Amygdala (tissue), 56 donors: ENCODE results near the gene MSH2.

Experiments
- DNase-seq, 56 donors: peaks; one replicate each; lab custom pipeline; 2025; lab: John Stamatoyannopoulos, UW

MSH2 gene

DNA sequence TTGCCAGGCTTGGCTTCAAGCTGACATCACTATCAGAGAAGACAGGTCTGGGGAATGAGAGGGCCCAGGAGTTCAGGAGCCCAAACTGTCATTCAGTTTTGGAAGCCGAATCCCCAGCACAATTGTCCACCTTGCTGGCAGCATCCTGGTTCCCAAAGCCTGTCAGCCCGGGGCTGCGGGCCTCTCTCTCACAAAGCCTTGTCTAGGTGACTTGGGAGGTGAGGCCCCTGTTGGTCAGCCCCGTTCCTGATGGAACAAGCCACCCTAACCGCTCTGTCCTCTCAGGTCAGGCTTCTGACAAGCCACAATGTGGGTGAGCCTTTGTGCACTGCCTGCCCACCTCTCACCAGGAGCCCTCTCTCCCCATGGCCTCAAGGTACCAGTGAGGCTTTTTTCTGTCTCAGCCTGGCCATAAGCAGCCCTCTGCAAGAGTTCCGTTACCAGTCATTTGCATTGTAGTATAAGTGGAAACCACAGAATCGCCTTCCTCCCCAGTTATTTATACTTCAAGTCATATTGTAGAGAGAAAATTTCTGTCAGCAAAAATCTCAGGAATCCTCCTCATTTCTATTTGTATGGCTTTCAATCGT lies 100.6 kb downstream of the MSH2 start:
- DNase-seq: no peak

DNA sequence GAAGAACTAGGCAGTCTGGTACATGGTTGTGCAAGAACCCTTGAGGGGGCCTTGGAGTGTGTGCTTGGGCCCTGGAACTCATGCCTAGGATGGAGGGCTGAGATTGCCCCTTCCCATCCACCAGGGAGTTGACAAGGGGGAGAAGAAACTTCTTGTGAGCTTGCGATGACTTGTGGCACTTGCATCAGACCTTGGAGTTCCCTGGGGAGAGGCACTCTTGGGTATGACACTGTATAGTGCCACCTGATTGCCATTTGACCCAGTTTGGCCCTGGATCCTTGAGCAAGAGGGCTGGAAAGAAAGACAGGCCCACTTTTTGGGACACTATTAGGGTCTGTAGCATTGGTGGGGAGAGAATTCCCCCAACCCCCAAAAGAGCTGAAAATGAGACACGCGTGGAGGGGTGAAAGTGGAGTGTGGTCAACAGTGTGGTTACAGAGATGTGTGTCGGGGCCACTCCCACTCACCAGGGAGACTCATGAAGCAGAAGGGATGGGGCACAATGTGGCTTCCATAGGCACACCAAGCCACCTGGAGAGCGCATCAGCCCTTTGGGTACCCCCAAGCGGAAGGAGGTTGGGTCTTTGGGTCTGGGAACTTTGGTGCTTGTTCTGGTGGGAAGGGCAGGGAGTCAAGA lies 101.3 kb downstream of the MSH2 start:
- no peak for DNase-seq

DNA sequence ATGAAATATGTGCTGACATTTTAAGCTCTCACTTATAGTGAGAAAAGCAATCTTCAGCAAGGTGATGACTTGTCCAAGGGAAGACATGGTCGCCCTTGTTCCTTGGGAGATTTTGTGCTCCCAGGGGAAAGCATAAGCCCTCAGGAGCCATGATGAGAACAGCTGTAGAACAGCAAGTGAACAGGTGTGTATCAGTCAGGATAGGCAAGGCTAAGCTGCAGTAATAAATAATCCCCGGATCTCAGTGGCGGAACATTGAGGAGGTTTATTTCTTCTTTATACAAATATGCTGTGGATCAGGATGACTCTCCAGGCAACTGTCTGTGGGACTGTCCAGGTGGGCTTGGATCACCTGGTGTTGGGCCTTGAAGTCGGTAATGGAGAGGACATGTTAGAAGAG lies 103.1 kb downstream of the MSH2 start:
- no peak for DNase-seq

DNA sequence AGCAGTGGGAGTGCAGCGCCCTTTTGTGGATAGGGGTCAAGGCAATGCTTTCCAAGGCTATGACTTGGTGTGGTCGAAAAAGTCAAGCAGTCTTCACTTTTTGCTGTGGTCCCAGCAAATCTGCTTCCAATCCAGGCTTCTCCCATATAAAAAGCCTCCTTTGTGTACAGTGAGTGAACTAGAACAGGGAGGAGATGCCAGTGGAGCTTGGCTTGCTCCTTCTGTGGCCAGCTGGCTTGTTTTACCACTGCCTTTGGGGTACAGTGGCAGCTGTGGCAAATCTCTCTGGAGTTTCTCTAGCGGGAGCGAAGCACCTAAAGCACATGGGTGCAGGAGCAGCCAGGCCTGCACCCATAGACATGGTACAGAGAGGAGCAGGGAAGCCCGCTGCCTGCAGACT lies 103.5 kb downstream of the MSH2 start:
- peak in 10 of 56 donors; percentile 14 to 34 (median 18) for DNase-seq

DNA sequence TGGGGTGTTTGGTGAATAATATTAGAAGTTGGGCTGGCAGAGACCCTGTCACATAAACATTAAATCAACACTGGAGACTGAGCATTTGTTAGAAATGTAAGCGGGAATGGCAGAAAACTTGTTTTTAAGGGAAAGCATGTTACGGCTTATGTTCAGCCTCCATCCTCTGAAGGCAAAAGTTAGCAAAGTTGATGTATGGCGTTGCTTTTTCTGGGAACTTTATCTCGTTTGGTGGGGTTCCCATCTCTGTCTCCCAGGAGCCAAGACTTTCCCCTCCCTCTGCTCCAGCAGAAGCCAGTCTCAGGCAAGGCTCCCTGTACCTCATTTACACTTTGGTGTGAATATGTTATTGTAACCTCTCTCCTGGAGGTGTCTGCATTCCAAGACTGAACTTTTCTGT lies 105.1 kb downstream of the MSH2 start:
- no peak for DNase-seq

DNA sequence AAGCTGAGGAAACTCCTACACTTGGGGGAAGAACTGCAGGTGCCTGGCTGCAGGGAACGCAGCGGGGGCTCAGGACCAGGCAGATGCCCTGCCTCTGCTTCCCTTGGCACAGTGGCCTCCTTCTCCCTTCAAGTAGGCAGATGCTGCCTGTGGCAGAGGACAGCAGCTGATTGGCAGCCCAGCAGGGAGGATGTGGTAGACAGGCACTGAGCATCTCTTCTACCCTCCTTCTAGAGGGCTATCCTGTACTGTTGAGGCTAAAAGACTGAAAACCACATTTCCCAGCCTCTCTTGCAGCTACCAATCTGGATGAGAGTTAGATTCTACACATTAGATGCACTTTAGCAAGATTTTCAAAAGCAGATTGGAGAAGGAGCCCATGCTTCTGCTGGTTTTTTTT lies 105.7 kb downstream of the MSH2 start:
- DNase-seq: no peak

DNA sequence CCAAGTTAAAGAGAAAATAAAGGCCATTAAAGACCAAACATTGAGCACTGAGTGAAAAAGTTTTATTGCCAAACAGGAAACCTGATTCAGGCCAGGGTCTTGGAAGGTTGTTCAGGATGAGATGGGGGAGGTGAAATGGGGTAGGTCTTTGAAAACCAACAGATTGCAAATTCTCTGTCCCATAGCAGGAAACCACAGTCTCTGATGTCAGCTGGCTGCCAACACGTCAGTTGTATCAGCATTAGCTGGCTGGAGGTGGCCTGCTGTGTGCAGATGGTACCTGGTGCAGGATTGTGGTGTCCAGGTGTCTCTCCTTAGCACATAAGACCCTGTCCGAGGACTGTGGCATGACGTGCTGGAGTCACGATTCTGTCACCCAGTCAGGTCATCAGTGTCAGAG lies 106.3 kb downstream of the MSH2 start:
- DNase-seq: no peak

DNA sequence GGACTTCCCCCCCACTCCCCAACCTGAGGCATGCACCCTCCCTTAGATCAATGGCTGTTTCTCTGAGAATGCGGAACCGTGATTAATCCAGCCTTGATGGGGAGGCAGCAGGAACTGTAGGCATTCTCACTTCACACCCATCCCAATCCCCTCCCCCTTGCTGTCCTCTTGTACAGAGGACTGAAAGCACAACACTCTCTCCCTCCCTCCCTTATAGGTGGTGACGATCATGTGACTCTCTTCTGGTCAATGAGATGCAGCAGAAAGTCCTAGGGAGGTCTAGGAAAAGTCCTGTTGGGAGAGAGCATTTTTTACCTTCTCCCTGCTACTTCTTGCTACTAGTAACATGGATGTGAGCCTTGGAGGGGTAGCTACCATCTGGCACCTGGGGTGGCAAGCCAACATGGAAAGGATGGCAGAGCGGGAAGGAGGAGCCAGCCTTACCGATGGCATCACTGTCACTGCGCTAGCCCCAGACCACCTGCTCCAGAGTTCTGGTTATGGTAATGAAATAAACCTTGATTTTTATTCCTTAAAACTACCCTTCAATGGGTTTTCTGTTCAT lies 106.9 kb downstream of the MSH2 start:
- no peak for DNase-seq

DNA sequence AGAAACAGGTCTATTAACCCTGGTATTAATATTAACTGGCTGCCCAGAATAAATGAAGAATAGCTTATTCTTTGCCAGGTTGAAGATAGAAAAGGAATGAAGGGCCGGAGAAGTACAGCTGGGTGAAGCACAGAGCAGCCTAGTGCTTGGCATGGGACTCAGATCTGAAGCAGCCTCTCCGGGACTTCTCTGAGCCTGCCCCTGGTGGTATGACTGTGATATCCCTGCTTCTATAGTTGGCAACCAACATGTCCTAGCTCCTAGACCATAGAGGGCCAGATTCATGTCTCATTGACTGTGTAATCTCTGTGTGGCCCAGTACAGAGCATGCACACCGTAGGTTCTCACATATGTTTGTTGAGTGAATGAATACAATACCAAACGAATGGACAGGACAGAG lies 107.8 kb downstream of the MSH2 start:
- no peak for DNase-seq

DNA sequence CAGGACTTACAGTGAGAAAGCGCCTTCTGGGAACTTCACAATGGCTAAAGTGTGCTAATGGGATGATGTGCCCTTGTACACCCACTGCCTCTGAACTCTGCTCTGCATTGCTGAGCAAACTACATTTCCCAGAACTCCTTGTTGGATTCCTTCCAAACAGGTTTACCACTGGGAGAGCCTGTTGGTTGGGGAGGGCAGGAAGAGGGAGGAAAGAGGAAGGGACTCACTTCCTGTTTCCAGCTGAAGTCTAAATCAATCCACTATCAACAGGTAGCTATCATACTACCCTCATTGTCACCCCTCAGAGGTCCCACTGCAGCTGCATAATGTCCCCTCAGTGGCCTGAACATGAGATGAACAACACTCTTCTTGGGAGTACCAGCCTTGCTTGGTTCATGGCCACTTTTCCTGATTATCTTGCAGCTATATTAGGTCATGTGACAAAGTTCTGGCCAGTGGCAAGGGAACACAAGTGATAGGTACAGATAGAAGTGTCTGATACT lies 109.7 kb downstream of the MSH2 start:
- no peak for DNase-seq

DNA sequence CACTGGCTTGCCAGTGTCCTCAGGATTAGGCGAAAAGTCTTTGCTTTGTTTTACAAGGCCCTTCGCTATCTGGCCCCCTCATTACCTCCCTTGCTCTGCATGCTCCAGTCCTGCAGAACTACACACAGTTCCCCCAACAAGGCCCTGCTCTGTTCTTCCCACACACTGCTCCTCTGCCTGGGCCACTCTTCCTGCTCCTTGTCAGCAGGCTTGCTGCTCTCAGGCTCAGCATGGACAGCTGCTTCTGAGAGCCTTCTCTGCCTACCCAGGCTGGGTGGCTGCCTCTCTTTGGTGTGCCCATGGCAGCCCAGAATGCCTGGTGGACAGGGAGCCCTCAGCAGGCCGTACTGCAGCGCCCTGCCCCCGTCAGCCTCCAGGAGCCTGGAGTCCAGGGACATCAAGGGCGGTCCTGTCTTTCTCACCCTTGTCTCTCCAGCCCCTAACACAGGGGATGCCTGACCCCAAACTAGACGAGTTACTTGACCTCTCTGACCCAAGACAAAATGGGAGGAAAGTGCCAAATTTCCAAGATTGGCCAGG lies 111.1 kb downstream of the MSH2 start:
- DNase-seq: peak in 7 of 56 donors; percentile 12 to 36 (median 24)

DNA sequence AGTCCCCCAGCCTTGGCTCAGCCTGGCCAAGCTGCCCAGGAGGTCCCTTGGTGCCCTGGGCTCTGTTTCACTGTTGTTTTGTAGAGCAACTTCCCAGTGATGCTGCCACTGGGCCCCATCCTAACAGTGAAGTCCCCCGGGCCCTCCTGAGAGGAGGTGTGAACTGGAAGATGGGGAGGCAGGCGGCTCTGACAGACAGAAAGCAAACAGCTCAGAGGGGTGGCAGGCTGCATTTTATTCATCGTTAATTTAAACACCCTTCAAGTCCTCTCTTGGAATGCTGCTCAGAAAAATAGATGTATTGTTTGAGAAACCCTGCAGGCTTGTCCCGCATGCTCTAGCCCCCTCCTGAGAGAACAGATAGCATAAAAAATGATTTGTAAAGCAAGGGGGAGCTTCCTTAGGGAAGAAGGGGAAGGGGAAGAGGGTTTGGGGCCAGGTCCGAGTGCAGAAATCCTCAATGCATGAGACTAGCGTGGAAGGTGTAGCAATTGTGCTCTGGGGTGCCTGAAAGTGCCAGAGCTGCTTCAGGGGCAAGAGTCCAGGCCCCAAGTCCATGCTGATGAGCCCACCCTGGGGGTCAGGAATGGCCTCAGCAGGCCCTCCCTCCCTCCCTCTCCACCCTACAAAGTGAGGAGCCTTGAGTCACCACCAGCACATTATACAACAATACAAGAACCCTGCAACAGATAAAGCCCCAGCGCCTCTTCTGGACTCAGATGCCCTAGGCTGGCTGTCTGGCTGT lies 113.6 kb downstream of the MSH2 start:
- DNase-seq: no peak

DNA sequence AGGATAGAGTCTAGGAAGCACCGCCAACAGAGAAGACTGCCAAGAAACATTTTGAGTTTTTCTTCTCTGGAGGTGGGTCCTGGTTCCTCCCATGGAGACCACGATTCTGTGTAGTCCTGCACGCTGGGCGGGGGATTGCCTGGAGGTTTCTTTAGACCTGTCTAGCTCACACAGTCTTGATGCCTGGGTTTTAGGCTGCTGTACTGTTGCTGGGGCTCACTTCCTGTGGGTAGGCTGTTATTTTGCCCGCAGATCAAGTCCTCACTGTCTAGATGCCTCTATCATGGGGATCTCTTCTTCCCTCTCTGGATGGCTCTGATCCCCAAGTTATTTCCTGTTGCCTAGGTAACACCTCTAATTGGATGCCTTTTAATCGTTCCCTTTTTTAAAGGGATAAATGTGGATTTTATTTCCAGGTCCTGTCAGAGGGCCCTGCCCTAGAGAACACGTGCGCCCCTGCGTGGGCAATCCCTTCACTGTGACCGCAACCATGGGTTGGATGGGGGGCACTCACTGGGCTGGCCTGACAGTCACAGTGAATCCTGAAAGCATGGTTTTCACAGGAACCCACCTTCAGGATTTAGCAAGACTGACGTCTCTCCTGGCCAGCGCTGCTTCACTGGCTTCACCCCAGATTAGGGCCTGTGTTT lies 115.7 kb downstream of the MSH2 start:
- no peak for DNase-seq

DNA sequence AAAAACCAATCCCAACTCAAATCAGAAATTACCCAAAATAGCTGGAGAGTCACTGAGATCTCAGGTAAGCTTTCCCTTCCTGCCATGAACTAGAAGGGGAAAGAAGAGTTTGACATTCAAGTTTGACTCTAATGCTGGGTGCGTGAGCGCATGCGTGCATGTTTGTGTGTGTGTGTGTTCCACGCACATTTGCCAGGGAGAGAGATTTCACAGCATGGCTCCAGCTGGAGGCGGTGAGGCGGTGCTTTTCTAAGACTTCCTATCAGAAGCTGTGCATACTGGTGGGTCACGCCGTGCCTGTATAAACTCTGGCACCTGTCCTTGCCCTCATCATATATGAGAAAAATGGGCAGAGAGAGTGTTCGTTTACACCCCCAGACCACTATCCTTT lies 116.2 kb downstream of the MSH2 start:
- peak in 15 of 56 donors; percentile 7 to 53 (median 20) for DNase-seq

DNA sequence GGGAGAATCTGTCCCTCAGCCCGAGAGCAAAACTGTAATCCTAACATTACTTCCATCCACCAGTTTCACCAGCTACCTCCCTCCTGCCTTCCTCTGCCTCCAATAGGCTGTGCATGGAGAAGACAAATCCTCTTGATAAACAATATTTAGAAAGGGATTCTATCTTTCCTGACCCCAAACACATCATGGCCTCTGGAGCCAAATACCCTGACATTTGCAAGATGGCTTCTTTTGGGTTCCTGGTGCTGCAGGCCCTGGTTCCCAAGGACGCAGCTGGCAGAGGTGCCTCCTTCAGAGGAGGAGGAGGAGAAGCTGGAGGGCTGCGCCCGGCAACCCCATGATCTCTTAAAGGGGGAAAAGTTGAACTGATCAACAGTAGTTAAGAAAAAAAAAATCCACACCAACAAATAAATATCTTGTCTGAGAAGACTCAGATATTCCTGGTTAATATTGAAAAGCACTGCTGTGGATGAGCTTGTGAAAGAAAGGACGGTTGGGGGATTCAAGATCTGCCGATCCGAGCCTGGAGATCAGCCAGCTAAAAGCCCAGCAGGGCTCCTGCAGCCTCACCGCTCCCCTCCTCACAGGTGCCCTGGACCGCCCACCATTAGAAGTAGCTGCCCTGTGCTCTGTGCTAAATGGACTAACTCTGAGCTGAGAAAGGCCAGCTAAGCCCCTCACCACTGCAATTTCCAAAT lies 116.8 kb downstream of the MSH2 start:
- no peak for DNase-seq

DNA sequence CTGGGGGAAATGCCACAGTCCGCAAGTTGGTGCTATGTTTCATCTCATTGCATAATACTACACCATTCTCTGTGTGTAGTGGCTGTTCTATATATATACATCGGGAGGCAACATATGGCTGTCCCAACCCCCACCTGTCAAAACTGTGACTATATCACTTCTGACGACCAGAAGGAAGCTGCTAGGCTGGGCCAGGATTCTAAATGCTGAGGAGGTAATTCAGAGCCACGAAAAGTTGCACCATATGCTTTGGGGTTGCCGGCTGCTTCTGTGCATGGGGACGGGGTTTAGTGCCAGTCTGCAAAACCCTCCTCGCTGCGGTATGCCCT lies 117.3 kb downstream of the MSH2 start:
- peak in 18 of 56 donors; percentile 4 to 65 (median 22) for DNase-seq

DNA sequence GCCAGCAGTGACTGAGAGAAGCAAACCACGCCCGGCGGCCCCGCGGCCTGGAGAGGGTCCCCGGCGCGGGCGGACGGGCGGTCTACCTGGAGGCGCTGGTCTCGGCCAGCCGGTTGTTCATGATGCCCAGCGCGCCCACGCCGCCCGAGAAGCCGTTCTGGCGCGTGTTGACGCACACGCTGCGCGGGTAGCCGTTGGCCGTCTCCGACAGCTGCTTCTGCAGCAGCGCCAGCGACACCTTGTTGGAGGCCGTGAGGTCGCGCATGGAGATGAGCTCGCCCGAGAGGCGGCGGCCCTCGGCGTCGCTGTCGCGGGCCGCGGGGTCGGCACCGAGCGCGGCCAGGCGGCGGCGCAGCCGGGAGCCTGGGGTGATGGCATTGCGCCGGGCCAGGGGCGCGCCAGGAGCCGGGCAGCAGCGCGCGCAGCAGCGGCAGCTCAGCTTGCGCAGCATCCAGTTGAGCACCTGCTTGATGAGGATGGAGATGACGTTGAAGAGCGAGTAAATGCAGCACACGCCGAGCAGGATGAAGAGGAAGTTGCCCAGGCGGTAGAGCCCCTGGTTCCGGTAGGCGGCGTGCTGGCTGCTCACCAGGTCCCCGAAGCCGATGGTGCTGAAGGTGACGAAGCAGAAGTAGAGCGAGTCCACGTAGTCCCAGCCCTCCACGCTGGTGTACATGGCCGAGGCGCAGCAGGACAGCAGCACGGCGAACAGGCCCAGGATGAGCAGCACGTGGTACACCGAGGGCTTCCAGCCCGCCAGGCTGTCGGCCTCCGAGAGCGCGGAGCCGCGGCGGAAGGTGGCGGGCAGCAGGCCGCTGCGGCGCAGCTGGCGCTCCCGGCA lies 118.1 kb downstream of the MSH2 start:
- peak in 46 of 56 donors; percentile 7 to 76 (median 49) for DNase-seq

DNA sequence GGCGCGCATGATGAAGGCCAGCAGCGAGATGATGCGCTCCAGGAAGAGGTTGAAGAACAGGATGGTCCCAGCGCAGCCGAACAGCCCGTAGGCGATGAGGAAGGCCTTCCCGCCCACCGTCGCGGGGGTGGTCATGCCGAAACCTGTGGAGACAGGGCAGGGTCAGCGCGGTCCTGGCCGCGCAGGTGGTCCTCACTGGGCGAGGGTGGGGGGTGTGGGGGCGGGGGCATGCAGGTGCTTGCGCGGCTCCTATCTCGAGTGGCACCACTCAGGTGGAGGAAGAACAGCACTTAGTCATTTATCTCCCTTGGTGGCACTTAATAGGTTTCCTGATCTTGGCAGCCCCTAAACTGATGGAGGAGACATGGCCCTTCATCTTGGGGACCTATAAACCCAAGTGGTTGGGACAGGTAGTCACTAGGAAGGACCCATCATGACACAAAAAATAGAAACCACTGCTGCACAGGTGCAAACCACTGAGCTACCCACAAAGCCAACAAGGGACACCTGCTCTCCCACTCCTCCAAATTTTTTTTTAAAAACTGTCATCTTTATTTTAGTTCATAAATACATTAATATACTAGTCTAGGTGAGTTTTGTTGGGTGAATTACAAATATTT lies 118.8 kb downstream of the MSH2 start:
- DNase-seq: peak in 2 of 56 donors; percentile 43 to 54

DNA sequence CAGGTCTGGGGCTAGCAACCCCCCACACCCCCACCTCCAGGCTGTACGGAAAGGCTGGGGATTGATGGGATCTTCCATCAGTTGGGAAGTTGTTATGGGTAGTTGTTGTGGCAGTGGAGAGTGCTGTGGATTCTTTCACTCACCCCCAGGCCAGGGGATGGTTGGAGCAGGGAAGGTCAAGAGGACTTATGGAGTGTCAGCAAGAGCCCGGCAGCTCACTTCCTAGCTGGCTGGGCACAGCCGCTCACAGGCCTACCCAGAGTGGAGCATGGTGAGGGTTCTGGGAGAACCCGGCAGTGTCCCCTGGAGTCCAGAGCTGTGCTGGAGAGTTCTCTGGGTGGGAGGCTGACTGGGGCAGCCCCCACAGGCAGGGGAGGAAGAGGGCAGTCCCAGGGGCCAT lies 122.2 kb downstream of the MSH2 start:
- DNase-seq: no peak
